NCI-H2196 treated with DMSO at 0.1 percent for 48 hours (cell line): ENCODE data around the gene SULT1A1.
"Not testable (repeated sequence)": the region's sequence is repeated elsewhere in the genome, so short reads cannot be mapped to it uniquely, and the experiment has no call there.

Experiments used
- DNase-seq: peaks from one replicate; lab custom pipeline; 2025; ENCODE audit not compliant: unreplicated experiment; lab: John Stamatoyannopoulos, UW

Gene SULT1A1

DNA sequence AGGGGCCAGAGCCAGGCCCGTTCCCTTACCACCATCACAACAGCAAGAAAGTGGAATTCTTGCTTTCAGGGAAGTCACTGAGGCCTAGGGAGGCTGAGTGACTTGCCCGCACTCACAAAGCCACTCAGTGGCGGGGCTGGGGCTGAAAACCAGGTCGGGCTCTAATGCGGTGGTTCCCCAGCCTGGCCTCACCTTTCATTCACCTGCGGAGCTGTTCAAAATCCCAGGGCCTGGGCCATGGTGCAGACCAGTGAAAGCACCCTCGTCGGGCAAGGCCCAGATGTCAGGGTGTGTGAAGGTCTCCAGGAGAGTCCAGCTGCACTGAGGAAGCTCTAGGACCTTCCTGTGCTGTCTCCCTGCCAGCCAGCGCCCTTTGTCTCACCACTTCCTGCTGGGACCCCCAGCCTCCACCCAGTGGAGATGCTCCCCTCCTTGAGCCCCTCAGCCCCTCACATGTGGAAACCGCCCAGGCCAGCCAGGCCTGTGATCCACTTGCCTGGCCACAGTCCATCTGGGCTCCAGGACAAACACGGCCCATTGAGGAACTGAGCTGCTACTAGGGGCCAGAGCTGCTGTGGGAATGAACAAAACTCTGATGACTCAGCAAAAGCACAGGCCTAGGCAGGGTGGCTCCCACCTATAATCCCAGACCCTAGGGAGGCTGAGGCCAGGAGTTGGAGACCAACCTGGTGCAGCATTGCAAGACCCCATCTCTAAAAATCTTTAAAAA, 812 bp downstream of the SULT1A1 start:
- not testable (repeated sequence) for DNase-seq

GRCh38 chr16:28608496-28608808, 1.4 kb downstream of the SULT1A1 start:
- DNase-seq, result not testable (repeated sequence)

GRCh38 chr16:28607681-28608495, 2.0 kb downstream of the SULT1A1 start:
- not testable (repeated sequence) for DNase-seq

DNA sequence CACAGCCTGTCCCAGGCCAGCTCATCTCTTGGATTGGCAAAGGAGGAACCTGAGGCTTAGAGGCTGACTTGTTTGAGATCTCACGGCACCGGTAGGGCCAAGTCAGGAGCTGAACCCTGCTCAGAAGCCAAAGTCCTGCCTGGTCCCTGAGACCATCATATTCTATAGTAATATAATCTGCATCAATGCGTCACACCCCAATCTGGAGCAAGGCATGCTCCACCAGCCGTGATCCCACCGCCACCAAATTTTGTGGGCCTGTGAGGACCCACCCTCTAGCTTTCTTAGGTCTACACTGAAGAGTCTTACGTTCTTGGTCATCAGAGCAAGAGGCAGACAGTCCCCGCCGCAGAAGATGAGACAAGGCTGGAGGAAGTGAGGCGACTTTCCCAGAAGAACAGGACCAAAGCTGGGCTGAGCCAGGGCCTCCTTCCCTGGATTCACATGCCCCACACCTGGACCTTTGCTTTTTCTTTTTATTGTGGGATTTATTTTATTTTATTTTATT, 2.7 kb downstream of the SULT1A1 start:
- DNase-seq, result no peak

GRCh38 chr16:28606291-28607115, 3.3 kb downstream of the SULT1A1 start:
- DNase-seq, result no peak

- no peak for DNase-seq
Observed at GRCh38 chr16:28604186-28604565, 5.7 kb downstream of the SULT1A1 start.

- no peak for DNase-seq
Observed at GRCh38 chr16:28603381-28604185, 6.3 kb downstream of the SULT1A1 start.

GRCh38 chr16:28602529-28602928, 7.3 kb downstream of the SULT1A1 start:
- no peak for DNase-seq

DNA sequence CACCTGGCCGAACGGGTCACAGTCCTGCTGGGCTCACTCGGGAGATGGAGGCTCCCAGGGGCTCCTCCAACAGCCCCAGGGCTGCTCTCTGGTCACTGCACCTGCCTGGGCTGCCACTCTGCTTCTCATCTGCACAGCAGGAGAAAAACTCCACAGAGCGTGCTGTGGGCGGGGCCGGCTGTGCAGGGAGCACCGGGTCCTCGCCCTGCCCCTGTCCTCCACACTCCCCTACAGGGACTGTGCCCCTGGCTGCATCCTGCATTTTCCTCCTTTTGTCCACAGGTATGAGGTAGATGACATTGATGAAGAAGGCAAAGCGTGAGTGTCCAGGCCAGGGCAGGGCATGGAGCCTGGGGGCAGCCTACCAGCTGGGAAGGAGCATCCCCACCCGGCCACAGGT, 7.8 kb downstream of the SULT1A1 start:
- not testable (repeated sequence) for DNase-seq

GRCh38 chr16:28601589-28601988, 8.3 kb downstream of the SULT1A1 start:
- DNase-seq, result not testable (repeated sequence)

DNA sequence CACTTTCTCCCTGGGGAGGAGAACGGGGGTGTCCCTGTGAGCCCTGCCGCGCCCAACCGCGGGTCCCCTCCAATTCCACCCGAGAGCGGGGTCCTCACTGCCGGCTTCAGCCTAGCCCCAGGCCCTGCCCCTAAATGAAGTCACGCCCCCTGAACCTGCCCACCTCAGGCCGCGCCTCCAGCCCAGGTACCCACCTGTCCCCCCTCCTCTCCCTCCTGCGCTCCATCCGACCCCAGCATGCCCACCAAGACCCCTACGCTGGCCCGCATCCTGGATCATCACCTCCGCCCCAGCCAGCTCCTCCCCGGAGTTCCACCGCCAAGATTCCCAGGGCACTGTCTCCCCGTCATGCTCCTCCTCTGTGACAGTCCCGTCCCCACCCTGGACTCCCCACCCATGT, 8.9 kb downstream of the SULT1A1 start:
- DNase-seq, result not testable (repeated sequence)

DNA sequence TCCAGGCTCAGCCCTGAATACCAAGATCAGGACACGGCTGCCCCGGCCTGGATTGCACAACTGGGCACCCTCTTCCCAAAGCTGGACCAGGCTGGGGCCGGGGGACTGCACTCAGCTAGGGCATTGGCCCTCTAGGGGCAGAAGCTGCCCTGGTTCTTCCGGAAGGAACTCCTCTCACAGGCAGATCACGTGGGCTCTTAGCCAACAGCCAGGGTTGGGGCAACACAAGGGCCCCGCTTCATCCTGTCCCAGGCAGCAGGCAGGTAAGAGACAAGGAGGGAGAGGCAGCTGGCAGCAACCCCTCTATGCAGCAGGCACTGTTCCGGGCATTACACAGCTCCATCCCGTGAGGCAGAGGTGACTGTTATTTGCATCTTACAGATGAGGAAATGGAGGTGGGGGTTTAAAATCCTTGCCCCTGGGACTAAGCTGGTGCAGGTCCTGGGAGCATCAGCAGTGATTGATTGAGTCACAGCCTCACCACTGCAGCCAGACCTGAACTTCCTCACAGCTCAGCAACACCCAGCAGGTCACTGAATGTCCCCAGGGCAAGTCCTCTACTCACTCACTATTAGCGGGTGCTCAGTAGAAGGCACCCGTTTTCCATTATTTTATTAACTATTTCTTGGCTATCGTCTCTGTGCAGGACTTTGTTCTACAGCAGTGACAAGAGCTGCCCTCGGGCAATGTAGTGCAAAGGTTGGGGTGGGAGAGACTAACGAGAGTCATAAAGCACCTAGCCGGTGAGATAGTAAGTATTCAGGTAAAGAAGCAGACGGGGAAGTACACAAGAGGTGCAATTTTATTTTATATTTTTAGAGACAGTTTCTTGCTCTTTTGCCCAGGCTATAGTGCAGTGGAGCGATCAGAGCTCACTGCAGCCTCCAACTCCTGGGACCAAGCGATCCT, 10.2 kb downstream of the SULT1A1 start:
- not testable (repeated sequence) for DNase-seq

- DNase-seq, result no peak
Observed at GRCh38 chr16:28597692-28598261, 12.1 kb downstream of the SULT1A1 start.

GRCh38 chr16:28596840-28597691, 12.8 kb downstream of the SULT1A1 start, which contains the start of gene SULT1A2:
TSS of gene SULT1A2 (minus strand) at chr16:28597050. CDS start at chr16:28595930, 1,120 bp downstream.
- no peak for DNase-seq

- no peak for DNase-seq
Observed at GRCh38 chr16:28596115-28596630, 13.7 kb downstream of the SULT1A1 start.

GRCh38 chr16:28595451-28595850, 14.4 kb downstream of the SULT1A1 start:
- not testable (repeated sequence) for DNase-seq

DNA sequence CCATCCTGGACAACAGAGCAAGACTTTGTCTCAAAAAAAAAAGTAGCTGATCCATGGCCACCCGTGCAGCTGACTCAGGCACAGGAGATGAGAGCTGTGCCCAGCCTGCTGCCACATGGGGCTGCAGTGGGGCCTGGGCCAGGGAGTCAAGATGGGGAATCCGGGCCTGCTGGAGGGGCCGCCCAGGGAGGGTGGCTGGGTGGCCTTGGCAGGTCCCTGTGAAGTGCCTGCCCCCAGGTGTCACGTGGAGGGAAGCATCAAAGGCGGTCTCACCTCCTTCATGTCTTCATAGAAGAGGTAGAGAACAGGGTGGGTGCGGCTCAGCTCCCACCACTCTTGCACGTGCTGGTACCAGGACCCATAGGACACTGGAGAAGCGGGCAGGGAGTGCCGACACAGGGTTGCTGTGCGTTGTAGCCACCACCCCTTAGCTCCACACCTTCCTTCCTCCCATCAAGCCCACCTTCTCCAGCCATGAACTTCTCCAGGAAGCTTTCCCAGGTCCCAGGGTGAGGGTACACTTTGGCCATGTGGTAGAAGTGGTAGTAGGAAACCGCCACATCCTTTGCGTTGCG, 16.8 kb downstream of the SULT1A1 start:
- DNase-seq, result no peak

DNA sequence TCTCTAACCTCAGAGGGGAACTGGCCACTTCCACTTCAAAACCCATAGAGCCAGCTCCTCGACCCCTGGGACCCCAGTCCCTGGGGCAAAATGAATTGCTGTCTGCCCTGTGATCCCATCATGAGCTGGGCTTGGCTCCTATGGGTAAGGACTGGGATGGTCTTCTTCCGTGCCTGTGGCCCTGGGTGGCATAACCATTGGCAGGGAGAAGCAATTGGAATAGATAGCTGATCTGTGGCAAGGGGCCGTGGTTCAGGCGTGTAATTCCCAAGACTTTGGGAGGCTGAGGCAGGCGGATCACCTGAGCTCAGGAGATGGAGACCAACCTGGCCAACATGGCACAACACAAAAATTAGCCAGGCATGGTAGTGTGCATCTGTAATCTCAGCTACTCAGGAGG, 17.3 kb downstream of the SULT1A1 start:
- DNase-seq, result no peak
